GM19238 (cell line): ENCODE measurements around the gene ARHGAP26.

Experiments
- DNase-seq: peaks from one replicate; pipeline ENCODE4 v3.0.0; 2011; ENCODE audit warnings: low spot score; ENCODE audit not compliant: insufficient read length

Gene ARHGAP26

DNA sequence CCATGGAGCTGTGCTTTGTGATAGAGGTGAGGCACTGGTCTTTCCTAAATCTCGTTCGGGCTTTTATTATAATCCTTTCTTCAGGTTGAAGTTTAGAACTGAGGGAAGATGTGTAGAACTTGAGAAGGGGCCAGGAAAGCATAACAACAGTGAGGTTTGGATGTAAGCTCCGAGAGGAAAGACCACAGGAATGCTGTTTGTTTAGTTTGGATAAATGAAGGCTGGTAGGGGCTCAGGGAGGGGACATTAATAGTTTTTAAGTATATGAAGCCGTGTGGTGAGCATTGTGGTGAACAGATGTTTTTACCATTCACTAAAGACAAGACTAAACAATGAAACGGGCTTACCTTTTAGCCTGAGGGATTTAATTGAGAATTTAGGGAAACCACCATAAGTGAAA lies 130.8 kb downstream of the ARHGAP26 start:
- no peak for DNase-seq

DNA sequence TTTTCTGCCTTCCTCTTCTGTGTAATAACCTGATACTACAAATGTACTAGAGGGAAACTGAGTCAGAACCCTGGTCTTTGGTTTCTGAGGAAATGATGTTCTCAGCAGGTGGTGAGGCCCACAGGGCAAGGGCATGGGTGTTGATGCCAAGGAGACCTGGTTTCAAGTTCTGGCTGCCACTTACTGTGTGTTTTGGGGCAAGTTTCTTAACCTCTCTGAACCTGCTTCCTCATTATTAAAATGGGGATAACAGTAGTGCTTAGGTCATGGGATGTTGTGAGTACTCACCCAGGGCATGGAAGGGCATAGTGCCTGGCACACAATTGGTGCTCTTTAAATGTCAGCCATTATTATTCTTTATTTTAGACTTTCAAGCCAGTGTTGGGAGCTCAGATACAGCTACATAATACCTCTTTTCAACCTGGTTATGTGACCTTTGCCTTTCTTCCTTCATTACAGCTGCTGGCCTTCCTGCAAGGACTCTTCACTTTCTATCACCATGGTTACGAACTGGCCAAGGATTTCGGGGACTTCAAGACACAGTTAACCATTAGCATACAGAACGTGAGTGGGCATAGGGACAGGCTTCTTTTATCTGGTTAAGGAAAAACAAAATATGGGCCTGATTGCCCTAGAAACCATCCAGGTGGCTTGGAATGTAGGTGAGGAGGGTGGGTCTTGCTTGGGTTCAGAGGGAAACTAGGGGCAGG lies 131.5 kb downstream of the ARHGAP26 start:
- DNase-seq = no peak

DNA sequence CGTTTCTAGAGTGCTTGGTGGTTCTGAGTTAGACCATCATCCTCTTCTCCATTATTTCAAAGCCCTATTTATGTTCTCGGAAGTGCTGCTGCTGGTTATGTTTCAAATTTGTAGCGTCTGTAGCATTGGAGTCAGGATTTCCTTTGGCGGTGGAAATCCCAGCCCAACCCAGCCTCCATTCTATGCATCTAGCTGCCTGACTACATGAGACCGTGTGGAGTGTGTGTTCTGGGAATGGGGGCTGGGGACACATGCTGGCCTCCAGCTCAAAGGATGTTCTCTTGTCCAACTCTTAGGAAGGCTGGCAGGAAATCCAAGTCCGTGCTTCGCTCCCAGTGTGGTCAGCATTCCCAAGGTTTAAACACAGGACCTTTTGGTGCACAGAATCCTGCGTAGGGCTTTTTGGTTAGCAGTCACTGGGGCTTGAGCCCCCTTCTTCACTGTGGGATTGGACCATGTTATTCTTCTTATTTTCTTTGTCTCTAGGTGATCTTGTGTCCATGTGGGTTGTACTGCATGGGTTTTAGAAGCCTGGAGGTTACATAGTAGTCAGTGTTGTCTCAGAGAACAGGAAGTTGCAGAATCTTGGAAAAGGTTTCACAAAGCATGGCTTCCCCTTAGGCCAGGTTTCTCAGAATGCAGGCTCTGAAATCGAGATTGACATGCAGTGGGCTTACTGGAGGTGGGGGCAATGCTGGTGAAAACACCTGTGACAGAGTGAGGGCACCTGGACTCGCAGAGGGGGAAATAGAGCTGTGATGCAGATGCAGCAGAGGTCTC lies 132.2 kb downstream of the ARHGAP26 start:
- DNase-seq = no peak

DNA sequence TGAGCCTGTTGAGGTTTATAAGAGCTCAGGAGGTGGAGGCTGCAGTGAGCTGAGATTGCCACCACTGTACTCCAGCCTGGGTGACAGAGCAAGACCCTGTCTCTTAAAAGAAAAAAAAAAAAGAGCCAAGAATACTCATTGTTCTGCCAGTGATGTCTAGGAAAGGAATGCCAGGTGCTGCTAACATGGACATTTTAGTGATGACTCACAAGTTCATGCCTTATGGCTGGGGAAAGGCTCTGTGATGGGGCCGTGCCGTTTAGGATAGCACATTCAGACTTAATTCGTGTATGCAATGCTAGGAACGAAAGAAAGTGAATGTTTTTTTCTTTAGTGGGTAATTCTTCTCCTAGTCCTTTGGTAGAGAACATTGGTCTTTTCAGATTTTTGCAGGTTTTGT lies 134.2 kb downstream of the ARHGAP26 start:
- DNase-seq = no peak

DNA sequence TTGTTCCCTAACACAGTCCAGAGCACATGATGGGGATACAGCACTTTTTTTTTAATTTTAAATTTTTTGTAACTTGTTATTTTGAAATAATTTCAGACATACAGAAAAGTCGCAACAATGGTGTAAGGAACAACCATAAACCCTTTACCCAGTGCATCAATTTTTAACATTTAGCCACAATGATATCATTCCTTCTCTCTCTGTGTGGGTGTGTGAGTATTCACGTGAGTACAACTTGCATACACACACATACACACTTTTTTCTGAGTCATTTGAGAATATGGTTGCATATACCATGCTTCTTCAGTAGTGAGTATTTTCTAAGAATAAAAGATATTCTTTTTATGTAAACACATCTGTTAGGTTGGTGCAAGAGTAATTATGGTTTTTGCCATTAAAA lies 135.2 kb downstream of the ARHGAP26 start:
- DNase-seq = no peak

DNA sequence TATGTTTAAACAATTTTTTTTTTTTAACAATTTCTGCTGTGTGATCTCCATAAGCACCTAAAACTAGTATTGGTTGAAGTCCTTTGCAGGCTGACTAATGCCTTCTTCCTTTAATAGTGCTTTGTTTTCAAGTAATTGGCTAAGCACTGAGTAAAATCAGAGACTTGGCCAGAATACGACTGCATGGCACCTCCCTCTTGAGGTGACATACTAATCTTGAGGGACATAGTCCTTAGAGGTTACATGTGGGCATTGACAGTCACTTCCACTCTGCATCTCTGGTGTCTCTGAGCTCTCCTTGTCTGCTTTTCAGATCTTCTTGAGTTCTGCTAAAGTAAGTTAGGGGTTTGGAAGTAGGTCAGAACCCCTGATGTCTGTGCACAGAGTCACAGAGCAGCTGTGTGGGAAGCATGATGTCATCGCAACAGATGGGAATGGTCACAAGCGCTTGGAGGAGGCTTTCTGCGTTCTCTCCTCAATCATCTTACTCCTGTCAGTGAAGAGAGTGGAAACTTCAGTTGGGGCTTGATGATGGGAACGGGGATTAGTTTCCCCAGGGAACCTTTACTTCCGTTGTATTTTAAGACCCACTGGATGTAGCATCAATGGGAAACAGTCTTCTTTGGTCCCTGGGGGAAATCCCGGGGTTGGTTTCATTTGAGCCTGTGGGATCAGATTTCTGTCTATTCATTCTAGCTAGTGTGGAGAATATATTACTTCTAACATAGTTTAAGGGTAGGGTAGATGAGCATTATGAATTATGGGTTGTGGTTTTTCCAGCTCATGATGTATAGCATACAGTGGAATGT lies 136.9 kb downstream of the ARHGAP26 start:
- DNase-seq = no peak

DNA sequence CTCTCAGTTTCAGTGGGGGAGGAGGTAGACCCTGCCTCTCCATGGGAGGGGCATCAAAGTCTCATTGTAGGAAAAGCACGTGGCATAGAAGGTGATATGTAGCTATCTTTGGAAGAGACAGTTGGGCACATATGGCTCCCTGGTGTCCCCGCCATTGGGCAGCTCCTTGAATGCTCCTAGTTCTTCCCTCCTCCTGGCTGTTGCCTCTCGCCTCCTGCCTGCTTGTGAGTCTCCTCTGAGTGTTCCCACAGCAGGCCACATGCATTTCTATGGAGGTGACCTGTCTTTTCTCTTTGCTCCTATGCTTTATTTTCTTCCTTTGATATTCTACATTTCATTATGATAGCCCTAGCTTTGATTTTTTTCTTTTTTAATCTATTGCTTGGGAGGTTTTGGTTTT lies 138.5 kb downstream of the ARHGAP26 start:
- DNase-seq = no peak

DNA sequence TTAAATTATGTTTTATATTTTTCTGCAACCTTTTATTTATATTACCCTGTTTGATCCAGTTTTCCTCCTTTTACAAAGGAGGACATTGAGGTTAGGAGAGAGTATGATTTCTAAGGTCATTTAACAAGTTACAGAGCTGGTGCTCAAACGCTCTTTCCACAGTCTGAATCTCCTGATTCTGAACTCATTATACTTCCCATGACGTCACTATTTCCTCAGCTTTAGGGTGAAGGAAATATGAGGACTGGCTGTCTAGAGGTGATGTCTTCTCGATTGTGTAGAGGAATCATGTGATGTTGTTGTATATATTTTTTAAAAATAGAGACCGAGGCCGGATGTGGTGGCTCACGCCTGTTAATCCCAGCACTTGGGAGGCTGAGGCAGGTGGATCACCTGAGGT lies 140.0 kb downstream of the ARHGAP26 start:
- no peak for DNase-seq

DNA sequence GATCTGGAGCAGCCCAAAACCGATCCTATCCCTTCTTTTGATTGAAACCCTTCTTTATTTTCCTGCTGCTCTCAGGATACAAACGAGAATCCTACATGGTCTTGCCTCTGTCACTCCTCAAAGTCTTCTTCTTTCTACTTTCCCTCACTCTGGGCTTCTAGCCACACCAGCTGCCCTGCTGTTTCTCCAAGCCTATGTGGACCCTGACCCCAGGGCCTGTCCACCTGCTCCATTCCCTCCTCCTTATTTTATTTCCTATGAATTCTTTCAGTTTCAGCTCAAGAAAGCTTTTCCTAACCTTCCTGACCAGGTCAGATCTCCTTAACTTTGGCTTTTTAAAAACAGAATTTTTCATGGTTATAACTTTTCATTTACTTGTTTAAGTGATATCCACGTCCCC lies 141.0 kb downstream of the ARHGAP26 start:
- DNase-seq = no peak

DNA sequence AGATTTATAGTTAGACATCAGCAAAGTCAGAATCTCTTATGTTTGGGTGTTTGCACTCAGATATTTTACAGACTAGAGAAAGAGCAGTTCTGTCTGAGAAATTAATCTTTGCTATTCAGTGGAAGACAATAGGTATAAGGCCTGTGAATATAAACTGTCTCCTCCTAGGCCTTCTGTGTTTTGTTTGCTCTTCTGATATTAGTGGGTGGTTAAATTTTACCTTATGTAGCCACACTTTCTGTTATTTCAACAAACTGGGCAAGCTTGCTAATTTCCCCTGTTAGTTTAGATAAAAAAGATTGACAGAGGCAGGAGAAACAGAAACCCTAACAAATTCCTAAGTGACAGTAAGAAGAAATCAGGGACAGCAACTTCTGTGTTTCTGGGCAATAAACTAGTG lies 141.6 kb downstream of the ARHGAP26 start:
- no peak for DNase-seq

DNA sequence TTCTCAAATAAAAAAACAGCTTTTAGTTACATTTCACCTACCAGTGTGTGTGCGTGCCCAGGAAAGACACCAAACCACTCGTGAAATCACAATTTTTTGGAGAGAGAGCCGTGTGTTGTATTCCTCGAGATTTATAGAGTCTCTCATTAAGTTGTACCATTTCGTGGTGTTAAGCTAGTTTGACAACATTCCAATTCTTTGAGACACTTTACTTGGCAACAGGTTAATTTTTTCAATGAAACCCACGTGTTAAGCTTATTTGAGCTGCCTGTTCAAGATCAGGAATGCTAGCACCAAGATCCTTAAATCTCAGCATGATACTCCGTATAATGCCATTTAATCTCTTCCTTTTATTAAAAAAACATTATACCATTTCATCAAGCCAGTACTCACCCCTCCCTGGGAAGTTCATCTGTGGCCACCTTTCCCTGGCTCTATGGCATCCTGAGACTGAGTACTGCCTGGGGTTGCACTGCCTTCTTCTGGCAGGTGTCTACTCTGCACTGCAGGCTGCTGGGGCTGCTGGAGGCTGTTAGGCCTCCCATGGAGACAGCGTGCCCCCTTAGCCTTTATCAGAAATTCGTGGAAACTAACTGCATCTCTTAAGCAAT lies 143.7 kb downstream of the ARHGAP26 start:
- no peak for DNase-seq

DNA sequence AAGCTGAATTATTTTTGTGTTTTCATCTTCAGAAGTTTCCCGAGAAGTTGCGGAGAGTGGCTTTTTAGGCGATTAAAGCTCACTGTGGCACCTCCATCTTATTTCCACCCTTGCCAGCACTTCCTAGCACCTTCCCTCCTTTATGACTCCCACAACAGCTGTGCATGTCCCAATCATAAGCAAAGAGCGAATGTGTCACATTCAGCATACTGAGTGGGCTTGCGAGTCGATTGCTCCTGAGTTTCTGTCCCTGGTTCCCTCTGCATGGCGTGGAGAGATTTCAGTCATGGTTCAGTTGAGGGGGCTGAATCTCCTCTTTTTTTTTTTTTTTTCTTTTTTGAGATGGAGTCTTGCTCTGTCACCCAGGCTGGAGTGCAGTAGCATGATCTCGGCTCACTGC lies 144.9 kb downstream of the ARHGAP26 start:
- no peak for DNase-seq

DNA sequence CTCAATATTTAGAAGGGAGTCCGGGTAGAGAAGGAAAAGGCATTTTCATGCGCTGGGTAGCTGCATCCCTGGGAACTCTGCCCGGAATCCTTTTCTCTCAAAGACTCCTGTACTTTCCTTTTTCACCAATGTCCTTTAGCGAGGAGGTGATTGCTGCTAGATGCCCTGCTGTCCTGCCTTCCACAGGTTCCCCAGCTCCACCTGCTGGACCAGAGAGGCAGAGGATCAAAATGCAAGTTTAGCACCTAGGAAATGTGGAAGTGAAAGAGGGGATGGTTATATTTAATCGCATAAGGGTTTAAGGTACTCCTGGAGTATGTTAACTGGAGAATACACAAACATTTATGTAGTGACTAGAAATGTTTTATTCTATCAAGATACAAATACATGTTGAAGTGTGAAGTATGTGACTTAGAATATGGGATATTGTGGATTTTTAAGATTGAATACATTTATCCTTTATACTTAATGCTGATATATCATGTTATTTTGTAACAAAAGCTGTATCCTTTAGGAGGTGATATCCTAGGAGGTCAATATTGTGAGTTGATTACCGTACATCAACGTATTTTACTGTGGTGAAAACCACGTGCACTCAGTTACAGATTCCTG lies 145.7 kb downstream of the ARHGAP26 start:
- peak; percentile 13 for DNase-seq

DNA sequence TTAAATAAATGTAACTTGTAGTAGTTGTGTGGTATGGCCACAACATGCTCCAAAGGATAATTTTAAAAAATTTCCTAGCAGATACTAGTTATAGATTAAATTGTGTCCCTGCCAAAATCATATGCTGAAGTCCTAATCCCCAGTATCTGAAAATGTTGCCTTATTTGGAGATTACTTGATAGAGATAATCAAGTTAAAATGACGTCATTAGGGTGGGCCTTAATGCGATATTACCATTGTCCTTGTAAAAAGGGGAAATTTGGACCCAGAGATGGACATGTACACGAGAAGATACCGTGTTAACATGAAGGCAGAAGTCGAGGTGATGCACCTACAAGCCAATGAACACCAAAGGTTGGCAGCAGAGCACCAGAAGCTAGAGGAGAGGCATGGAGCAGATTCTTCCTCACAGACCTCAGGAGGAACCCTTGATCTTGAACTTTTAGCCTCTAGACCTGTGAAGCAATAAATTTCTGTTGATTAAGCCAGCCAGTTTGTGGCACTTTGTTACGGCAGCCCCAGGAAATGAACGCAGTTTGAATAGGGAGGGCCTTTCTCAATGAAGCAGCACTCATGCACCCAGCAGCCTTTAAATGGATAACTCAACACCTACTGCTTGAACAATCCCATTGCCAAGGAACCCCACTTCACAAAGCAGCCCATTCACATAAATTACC lies 148.9 kb downstream of the ARHGAP26 start:
- DNase-seq = no peak

DNA sequence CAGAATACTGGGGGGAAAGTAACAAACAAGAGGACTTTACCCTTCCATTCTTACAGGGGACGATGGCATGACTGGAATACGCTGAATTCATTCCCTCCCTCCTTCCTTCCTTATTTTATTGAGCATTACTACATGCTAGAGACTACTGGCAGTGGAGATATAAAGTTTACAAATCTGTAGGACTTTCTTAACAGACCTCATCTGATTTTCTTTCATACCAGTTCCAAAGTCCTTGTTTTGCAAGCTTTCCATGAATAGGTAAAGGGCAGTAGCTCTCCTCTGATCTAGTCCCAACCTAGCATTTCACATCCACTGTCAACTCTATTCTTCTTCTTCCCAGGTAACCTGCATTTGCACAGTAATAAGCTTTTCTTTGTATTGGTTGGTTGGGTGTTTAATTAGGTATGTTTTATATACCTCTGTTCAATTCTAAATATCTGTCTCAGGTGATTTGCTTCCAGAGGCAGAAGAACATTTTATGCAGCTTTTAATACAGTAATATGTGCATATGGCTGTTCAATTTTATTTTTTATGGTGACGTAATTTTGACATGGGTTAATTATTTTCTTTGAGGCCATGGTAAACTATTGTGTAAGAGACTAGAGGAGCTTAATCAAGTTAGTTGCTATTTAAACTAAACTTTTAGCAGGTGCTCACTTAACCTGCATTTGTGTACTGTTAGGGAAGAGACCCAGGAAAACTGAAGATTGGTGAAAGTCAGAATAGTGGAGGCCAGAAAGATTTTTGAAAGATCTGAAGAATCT lies 150.9 kb downstream of the ARHGAP26 start:
- no peak for DNase-seq

DNA sequence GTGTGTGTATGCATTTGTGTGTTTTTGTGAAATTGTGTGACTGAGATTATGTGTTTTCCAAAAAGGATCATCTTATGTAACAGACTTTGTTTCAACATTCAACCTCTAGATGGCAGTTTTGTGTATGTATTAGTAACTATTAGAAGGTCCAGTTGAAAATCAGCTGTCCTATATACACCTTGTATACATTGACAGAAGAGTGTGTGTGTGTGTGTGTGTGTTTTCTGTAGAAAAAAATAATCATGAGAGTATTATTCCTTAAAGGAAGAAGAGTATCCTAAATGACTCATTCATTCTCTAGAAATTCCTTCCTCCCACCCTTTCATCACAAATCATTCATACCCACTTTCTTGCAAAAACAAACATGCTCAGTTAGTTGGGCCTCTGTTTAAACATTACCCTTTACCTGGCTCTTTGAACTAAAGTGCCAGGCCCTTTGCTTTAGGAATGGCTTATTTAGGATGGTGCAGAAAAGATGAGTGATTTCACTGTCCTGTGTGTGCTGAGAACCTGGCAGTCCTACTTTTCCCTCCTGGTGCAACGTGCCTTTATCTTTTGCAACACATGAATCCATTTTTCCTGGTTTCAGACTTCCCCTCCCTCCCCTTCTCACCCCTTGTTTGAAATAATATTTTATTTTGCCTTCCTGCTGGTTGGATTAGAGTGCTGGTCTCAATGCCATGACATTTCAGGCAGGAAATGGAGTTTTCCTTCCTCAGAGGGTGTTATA lies 152.2 kb downstream of the ARHGAP26 start:
- no peak for DNase-seq

DNA sequence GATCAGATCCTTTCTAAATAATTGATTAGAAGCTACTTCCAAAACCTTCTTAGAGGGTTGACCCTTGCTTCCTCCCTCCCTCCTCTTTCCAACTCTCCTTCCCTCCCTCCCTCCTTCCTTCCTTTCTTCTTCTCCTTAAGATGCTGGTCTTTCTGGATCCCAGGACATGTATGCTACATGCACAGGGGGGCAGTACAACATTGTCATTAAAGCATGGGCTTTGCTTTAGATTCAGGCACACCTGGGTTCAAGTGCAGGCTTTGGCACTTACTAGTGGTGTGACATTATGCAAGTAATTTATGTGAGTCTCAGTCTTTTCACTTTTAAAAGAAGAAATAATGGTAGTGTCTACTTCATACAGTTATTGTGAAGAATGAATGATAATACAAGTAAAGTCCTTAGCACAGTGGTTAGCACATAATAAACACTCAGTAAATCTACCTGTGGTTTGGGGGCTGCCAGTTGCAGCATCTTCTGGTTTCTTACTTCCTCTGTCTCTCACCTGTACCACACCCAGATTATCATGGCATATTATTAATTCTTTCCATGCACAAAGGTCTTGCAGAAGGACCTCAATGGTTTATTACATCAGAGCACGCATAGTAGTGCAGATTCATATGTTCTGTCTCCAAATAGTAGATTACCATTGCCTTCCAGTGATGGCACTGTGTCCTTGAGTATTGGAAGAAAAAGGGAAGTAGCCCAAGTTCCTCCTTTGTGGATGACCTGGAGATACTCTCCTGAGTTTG lies 154.1 kb downstream of the ARHGAP26 start:
- no peak for DNase-seq

DNA sequence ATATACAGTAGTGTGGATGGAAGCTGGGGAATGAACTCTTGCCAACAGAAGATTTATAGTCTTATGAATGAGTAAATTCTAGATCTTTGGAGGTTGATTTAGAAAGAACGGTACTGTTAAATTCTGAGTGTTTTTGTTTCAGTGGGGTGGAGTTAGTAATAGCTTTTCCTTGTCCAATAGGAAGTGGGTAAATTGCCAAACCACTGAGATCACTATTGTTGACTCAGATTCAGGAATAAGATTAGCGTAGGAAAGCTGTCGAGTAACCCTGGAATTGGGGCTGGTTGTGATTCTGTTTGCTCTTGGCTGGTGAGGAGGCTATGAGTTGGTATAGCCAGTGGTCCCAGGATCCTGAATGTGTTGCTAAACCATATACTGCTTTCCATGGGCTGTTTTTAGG lies 155.6 kb downstream of the ARHGAP26 start:
- DNase-seq = no peak

DNA sequence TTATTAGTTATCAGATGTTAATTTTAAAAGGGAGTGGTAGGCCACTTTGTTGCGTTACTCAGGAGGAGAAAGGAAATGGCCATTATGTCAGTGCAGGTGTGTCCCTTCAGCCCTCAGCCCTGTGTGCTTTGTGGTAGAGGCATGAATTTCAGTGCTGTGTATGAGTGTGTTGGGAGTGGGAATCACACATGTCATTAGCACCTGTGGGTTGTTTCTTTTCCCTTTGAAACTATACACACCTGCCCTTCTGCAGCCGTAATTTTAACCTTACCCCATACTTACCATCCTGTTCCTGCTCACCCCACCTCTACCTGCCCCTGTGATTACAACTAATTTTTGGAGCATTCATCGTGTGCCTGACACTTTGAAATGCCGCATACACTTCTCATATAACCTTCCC lies 156.4 kb downstream of the ARHGAP26 start:
- no peak for DNase-seq
